ENCODE results near the gene DUSP1. TPM values are rescaled to one million over a fixed set of nuclear protein-coding genes. Genes with fewer than 3 reads are reported as not detected.

The DUSP1 gene
- total RNA-seq, 1 experiment from 2014 or later = 11.5 TPM

DNA sequence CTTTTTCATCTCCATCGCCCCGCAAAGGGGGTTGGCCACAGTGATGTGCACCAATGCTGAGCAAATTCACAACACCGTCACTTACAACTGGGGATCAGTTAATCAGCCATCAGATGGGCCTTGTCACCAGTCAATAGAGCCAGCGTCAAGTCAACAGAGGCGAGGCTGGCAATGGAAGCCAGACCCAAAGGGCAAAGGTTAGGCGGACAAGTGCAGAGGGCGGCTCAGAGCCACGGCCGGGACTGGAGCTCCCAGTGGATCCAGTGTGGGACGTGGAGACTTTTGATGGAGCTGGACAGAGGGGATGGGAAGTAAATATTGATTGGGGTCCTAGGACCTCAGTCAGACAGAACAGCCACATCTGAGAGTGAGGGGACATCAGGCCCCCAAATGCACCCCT lies 45.7 kb downstream of the DUSP1 start:
- no peak for DNase-seq
- H3K4me3 ChIP-seq (ENCODE audit: insufficient read depth, low read depth, low read length) = no peak overlapping the region
- H3K36me3 ChIP-seq (replicated peaks; ENCODE audit: control insufficient read depth, insufficient read depth, low read length) = no peaks in the 10 kb centered on the region
- H3K27me3 ChIP-seq (ENCODE audit: control insufficient read depth, insufficient read depth, low read length) = 0 out of 2 replicates have a peak, but pooled peaks cover 2% of the 10 kb centered on the region

DNA sequence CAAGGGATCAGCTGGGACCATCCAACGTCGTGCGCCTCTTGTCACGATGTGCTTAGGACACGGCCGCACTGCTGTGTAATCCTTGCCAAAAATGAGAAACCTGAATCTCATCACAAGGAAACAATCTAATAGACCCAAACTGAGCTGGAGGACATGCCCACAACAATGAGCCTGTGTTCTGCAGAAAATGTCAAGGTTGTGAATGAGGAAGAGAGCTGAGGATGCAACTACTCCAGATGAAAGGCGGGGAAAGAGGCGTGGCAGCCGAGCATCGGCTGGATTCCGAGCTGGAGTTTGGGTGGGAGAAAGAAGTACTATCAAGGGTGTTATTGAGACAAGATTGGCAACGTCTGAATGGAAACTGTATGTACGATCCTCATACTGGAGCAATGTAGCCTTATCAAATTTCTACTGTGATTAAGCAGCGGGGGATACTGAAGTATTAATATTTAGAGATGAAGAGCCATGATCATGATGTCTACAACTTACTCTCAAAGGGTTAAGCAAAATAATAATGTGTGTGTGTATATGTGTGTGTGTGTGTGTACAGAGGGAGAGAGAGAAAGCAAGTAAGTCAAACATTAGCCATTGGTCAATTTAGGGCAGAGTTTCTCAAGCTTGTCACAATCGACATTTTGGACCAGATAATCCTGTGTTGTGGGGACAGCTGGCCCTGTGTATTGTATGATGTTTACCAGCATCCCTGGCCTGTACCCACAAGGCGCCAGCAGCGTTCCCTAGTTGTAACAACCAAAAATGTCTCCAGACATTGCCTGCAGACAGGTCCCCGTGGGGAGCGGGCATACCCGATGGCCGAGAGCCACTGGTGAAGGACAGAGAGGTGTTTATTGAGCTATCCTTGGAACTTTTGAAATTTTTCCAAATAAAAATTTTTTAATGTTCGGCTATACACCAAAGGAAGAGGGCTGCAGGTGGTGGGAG lies 46.5 kb downstream of the DUSP1 start:
- no peak for DNase-seq
- peaks cover 2% of the 10 kb centered on the region; the same call in 1 of the 2 replicates for H3K27me3 ChIP-seq (ENCODE audit: control insufficient read depth, insufficient read depth, low read length)
- no peak overlapping the region for H3K4me3 ChIP-seq (ENCODE audit: insufficient read depth, low read depth, low read length)
- no peaks in the 10 kb centered on the region for H3K36me3 ChIP-seq (replicated peaks; ENCODE audit: control insufficient read depth, insufficient read depth, low read length)

DNA sequence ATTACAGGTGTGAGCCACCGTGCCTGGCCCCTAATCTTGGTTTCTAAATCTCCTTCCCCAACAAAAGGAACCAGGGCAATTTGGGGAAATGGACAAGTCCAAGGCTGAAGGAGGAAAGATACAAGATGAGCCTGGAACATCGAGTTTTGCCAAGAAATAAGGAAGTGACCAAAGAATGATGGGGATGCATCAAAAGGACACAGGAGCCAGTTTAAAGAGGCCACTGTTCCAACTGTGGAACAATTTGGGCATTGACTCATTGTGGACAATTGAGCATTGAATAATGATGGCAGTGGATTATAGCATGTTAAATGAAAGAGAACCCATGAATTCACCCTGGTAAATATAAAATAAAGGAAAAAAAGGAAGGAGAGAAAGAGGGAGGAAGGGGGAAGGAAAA lies 47.5 kb downstream of the DUSP1 start:
- no peaks in the 10 kb centered on the region for H3K36me3 ChIP-seq (replicated peaks; ENCODE audit: control insufficient read depth, insufficient read depth, low read length)
- no peak for DNase-seq
- peaks cover 2% of the 10 kb centered on the region; the same call in 1 of the 2 replicates for H3K27me3 ChIP-seq (ENCODE audit: control insufficient read depth, insufficient read depth, low read length)
- no peak overlapping the region for H3K4me3 ChIP-seq (ENCODE audit: insufficient read depth, low read depth, low read length)

DNA sequence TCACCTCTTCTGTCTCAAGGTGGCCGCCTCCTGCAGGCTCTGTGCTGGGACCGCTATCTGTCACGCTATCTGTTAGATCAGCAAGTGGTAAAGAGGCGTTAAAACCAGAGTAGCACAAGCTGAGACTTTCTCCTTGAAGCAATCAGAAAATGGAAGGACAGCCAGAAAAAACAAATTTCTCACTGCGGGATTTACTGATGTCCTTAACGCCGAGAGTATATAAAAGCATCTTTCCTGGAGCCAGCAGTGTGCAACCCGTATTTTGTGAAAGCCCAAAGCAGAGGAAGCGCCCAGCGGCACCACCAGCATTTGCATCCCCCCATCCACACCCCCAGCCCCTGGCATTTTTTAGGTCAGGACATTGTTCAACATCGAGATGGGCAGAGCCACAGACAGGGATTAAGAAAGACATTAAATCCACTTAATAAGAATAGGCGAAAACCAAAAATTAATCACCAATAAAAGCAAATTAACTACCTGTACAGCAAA lies 48.6 kb downstream of the DUSP1 start:
- Histone ChIP-seq H3K4me3 (ENCODE audit: insufficient read depth, low read depth, low read length) (no peak overlapping the region), H3K27me3 (ENCODE audit: control insufficient read depth, insufficient read depth, low read length) (peaks cover 7% of the 10 kb centered on the region; the same call in 1 of the 2 replicates), H3K36me3 (replicated peaks; ENCODE audit: control insufficient read depth, insufficient read depth, low read length) (no peaks in the 10 kb centered on the region)
- DNase-seq = no peak

DNA sequence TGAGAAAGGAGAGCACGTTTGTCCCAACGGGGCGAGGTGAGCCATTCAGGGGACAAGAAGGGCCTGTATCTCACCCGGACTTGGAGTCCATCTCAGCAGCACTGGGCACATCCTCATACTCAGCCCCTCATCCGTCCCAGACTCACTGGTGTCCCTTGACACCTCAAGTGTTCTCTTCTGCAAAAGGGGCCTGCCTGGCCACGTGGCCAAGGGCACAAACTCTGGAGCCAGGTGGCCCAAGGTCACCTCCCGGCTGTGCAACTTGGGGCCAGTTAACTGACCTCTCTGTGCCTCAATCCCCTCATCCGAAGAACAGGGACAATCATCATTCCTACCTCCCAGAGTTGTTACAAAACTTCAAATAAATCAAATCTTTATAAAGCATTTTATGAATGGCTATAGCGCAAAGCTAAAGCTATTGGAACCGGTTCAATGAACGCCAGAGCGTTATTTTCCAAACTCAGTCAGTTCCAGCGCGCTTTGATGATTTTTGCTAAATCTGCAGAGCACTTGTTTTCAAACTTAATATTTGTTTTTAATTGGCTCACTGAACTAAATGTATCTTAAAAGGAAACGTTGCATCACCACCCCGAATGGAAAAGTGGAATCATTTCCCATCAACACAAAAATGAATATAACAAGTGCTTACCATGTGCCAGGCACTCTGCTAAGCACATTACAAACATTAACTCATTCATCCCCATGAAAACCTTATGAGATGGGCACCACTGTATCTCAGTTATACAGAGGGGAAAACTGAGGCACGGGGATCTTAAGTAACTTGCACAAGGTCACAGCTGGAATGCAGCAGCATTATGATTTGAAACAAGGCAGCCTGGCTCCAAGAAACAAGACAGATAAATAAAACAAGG lies 49.3 kb downstream of the DUSP1 start:
- no peaks in the 10 kb centered on the region for H3K36me3 ChIP-seq (replicated peaks; ENCODE audit: control insufficient read depth, insufficient read depth, low read length)
- peak; percentile 10 for DNase-seq
- peaks cover 10% of the 10 kb centered on the region for H3K27me3 ChIP-seq (ENCODE audit: control insufficient read depth, insufficient read depth, low read length)
- H3K4me3 ChIP-seq (ENCODE audit: insufficient read depth, low read depth, low read length) = no peak overlapping the region

DNA sequence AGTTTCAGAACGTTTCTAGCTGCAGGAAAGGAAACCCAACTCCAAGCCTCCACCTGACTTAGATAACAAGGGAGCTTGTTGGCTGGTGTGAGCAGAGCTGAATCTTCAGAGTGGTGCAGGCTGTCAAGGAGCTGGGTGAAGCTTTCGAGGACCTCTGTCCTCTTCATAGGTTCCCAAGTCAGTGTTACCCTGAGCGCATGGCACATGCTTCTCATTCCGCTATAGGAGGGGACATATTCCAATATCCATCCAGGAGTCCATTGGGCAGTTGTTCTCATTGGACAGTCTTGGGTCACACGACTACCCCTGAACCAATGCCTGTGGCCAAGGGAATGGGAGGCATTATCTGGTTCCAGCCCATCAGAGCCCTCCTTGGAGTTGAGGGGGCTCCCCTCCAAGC lies 50.3 kb downstream of the DUSP1 start:
- no peak for DNase-seq
- Histone ChIP-seq H3K27me3 (ENCODE audit: control insufficient read depth, insufficient read depth, low read length) (peaks cover 10% of the 10 kb centered on the region), H3K36me3 (replicated peaks; ENCODE audit: control insufficient read depth, insufficient read depth, low read length) (no peaks in the 10 kb centered on the region), H3K4me3 (ENCODE audit: insufficient read depth, low read depth, low read length) (no peak overlapping the region)

DNA sequence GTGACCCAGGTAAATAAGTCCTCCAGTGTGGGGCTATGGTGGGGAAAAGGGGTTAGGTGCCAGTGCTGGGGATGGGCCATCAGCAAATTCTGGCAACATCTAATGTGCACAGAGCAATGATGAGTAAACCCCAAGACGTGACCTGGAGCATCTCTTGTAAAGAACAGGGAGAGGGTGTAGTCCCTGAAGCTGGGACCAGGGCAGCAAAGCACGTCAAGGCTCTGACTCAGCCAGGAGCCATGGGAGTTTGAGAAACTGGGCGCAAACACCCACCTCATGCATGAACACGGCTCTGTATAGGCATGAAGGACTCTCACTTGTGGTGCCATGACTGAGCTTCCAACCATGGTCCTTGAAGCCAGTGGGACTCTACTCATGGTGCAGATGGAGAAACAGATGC lies 51.8 kb downstream of the DUSP1 start:
- peak; percentile 7 for DNase-seq
- Histone ChIP-seq H3K4me3 (ENCODE audit: insufficient read depth, low read depth, low read length) (no peak overlapping the region), H3K27me3 (ENCODE audit: control insufficient read depth, insufficient read depth, low read length) (peaks cover 10% of the 10 kb centered on the region), H3K36me3 (replicated peaks; ENCODE audit: control insufficient read depth, insufficient read depth, low read length) (no peaks in the 10 kb centered on the region)

DNA sequence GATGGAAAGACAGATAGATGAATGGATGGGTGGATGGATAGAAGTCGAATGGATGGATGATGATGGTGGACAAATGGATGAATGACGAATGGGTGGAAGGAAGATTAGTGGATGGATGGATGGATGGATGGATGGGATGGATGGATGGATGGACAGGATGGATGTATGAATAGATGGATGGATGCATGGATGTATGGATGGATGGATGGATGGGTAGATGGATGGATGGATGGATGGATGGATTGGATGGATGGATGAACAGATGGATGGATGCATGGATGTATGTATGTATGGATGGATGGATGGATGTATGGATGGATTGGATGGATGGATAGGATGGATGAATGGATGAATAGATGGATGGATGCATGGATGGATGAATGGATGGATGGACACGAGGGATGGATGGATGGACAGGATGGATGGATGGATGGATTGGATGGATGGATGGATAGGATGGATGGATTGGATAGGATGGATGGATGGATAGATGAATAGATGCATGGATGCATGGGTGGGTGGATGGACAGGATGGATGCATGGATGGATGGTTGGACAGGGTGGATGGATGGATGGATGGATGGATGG lies 52.4 kb downstream of the DUSP1 start:
- Histone ChIP-seq H3K4me3 (ENCODE audit: insufficient read depth, low read depth, low read length) (no peak overlapping the region), H3K27me3 (ENCODE audit: control insufficient read depth, insufficient read depth, low read length) (peaks cover 10% of the 10 kb centered on the region), H3K36me3 (replicated peaks; ENCODE audit: control insufficient read depth, insufficient read depth, low read length) (no peaks in the 10 kb centered on the region)
- DNase-seq = no peak

Other genes with a start within 250 kb of the DUSP1 start
- gene NEURL1B, start 129.9 kb downstream of the DUSP1 start, total RNA-seq (2014; rRNA removed; shearing (Covaris generic)) = 4.7 and 7.5 TPM in 2 replicates
- 97.7 and 102 TPM in 2 replicates for gene ERGIC1, start 63.1 kb upstream of the DUSP1 start, total RNA-seq (2014; rRNA removed; shearing (Covaris generic))
- gene RPL26L1, start 188.2 kb upstream of the DUSP1 start, total RNA-seq (2014; rRNA removed; shearing (Covaris generic)) = 42.7 and 45.9 TPM in 2 replicates
- gene ATP6V0E1, start 212.6 kb upstream of the DUSP1 start, total RNA-seq (2014; rRNA removed; shearing (Covaris generic)) = 73.0 and 113 TPM in 2 replicates